Endothelial cell of umbilical vein (primary cell): ENCODE results near the gene KHDC3L. TPM values are rescaled to one million over a fixed set of nuclear protein-coding genes. Genes with fewer than 3 reads are reported as not detected.

Experiments used
- BruUV-seq: library from RNA; stranded (reverse); fragments of 400-500 nt; replicated peaks from 2 replicates; lab custom pipeline; 2021; lab: Mats Ljungman, UMichigan
- CTCF ChIA-PET: fragments of 300-600, 350-600 bp; sonication (Branson Sonifier 250); formaldehyde crosslinking; loops from one replicate; lab custom pipeline; 2021; ENCODE audit warnings: antibody characterized with exemption, inconsistent platforms; lab: Charles Lee
- POLR2A ChIA-PET: fragments of 300-600, 350-600 bp; sonication (Branson Sonifier 250); formaldehyde crosslinking; loops from one replicate; lab custom pipeline; 2021; ENCODE audit warnings: antibody characterized with exemption, inconsistent platforms; lab: Charles Lee
- DNase-seq: peaks from one replicate; pipeline ENCODE4 v3.0.0-alpha.2; 2011; ENCODE audit warnings: low read depth, low spot score
- FAIRE-seq: peaks from 2 replicates; lab custom pipeline; 2011; peaks lifted over from hg19 to GRCh38; lab: Jason Lieb, UNC
- H2AFZ ChIP-seq: 2 replicates; pipeline ENCODE4 v1.6.0; 2012; ENCODE audit warnings: low read depth, low read length, control low read depth, inconsistent platforms
- H3K27ac ChIP-seq: 2 replicates; pipeline ENCODE4 v1.5.1; 2011; ENCODE audit warnings: low read depth, mild to moderate bottlenecking, control low read depth, low read length, moderate library complexity; ENCODE audit not compliant: insufficient read depth
- H3K27me3 ChIP-seq, 2 experiments: 2 replicates each; pipeline versions ENCODE4 v1.6.0 to v1.6.1; 2011; ENCODE audit warnings: low read length in 2 of 2, mixed read lengths in 1 of 2; ENCODE audit not compliant: control insufficient read depth in 2 of 2, insufficient read depth in 2 of 2
- H3K36me3 ChIP-seq, 2 experiments: 2 replicates in 1 of 2; 3 replicates in 1 of 2; pipeline ENCODE4 v1.5.1; 2011; ENCODE audit warnings: low read length in 2 of 2, mild to moderate bottlenecking in 1 of 2, moderate library complexity in 1 of 2; ENCODE audit not compliant: control insufficient read depth in 2 of 2, insufficient read depth in 2 of 2; ENCODE audit errors: extremely low read depth in 1 of 2
- H3K4me1 ChIP-seq: 3 replicates; pipeline ENCODE4 v1.5.1; 2011; ENCODE audit warnings: mild to moderate bottlenecking, low read length; ENCODE audit not compliant: control insufficient read depth, insufficient read depth; ENCODE audit errors: extremely low read depth
- H3K4me2 ChIP-seq: 2 replicates; pipeline ENCODE4 v1.6.1; 2011; ENCODE audit warnings: low read length, control low read depth, mixed read lengths; ENCODE audit not compliant: insufficient read depth
- H3K4me3 ChIP-seq, 3 experiments: fragments of 200-600 bp in 1 of 3; sonication (generic), shearing (Covaris generic) in 1 of 3; replicated peaks in 1 of 3; 2 replicates each; pipeline ENCODE4 v1.5.1; 2011 to 2016; ENCODE audit warnings: control low read depth in 3 of 3, low read length in 3 of 3, mild to moderate bottlenecking in 2 of 3, inconsistent platforms in 1 of 3, low read depth in 1 of 3, moderate library complexity in 1 of 3; ENCODE audit not compliant: insufficient read depth in 1 of 3
- H3K79me2 ChIP-seq: 2 replicates; pipeline ENCODE4 v1.6.0; 2012; ENCODE audit warnings: low read length, inconsistent platforms; ENCODE audit not compliant: control insufficient read depth, insufficient read depth
- H3K9ac ChIP-seq: replicated peaks from 2 replicates; pipeline ENCODE3; 2011; ENCODE audit warnings: low read length, control low read depth; ENCODE audit not compliant: insufficient read depth; ENCODE audit errors: extremely low read depth
- H3K9me1 ChIP-seq: replicated peaks from 3 replicates; pipeline ENCODE4 v1.6.0; 2011; ENCODE audit warnings: mild to moderate bottlenecking, low read length; ENCODE audit not compliant: control insufficient read depth, insufficient read depth; ENCODE audit errors: extremely low read depth
- H3K9me3 ChIP-seq: replicated peaks from 2 replicates; pipeline ENCODE4 v1.5.1; 2012; ENCODE audit warnings: low read length, inconsistent platforms; ENCODE audit not compliant: control insufficient read depth, insufficient read depth
- H4K20me1 ChIP-seq: replicated peaks from 2 replicates; pipeline ENCODE3; 2011; ENCODE audit warnings: mild to moderate bottlenecking, low read length; ENCODE audit not compliant: control insufficient read depth, insufficient read depth; ENCODE audit errors: extremely low read depth
- CTCF ChIP-seq, 2 donors: IDR thresholded peaks; 1 replicate in 1 of 2; 2 replicates in 1 of 2; pipeline ENCODE4 v1.5.1; 2011; ENCODE audit warnings: low read length in 2 of 2, mild to moderate bottlenecking in 2 of 2, moderate library complexity in 2 of 2, control low read depth in 1 of 2, inconsistent platforms in 1 of 2, low read depth in 1 of 2; ENCODE audit not compliant: insufficient read depth in 1 of 2; ENCODE audit errors: extremely low read depth in 1 of 2
- FOS ChIP-seq: IDR thresholded peaks from 2 replicates; pipeline ENCODE4 v1.6.1; 2011; ENCODE audit warnings: mild to moderate bottlenecking, low read length, moderate library complexity, borderline replicate concordance; ENCODE audit not compliant: insufficient read depth
- GATA2 ChIP-seq: IDR thresholded peaks from 2 replicates; pipeline ENCODE4 v1.7.0; 2011; ENCODE audit warnings: low read depth, mild to moderate bottlenecking, moderate library complexity, mixed read lengths, low read length; ENCODE audit not compliant: insufficient read length, insufficient read depth
- JUN ChIP-seq: IDR thresholded peaks from 2 replicates; pipeline ENCODE4 v1.6.1; 2011; ENCODE audit warnings: borderline replicate concordance, low read depth; ENCODE audit not compliant: insufficient read length, insufficient read depth
- MAX ChIP-seq: IDR thresholded peaks from 2 replicates; pipeline ENCODE4 v1.6.1; 2011; ENCODE audit not compliant: insufficient read depth, insufficient read length
- MYC ChIP-seq: IDR thresholded peaks from one replicate; pipeline ENCODE4 v1.6.1; 2011; ENCODE audit warnings: mild to moderate bottlenecking, low read depth, low read length
- POLR2AphosphoS5 ChIP-seq: IDR thresholded peaks from 2 replicates; pipeline ENCODE4 v1.6.1; 2012; ENCODE audit warnings: low read depth, mild to moderate bottlenecking, control low read depth, low read length, moderate library complexity; ENCODE audit not compliant: insufficient read depth
- dilution Hi-C: fragments of 300-500 bp; cut with MboI; formaldehyde crosslinking; loops from one replicate; pipeline ENCODE4 v1.15.0; 2019; ENCODE audit warnings: low sequenced_read_pairs; ENCODE audit not compliant: extremely low pct_ligation_motif_present
- intact Hi-C: fragments of 100-400 bp; cut with micrococcal nuclease; formaldehyde crosslinking; loops from one replicate; pipeline ENCODE4 v1.10.0; 2022
- polyA plus RNA-seq, 4 experiments: library from polyadenylated mRNA; depleted of rRNA in 3 of 4; stranded (reverse) in 3 of 4; unstranded in 1 of 4; fragments of >200 nt; gene quantifications; 2 replicates each; pipeline versions ENCODE4 v1.2.1 to v1.2.3, GENCODE V29; 2011 to 2012; ENCODE audit warnings: missing spikeins in 1 of 4
- total RNA-seq: library from RNA; stranded (reverse); gene quantifications from 2 replicates; pipeline ENCODE4 v1.2.3, GENCODE V29; 2021

Gene KHDC3L
- total and polyA plus RNA-seq, 2 donors (not counting 3 experiments of a cell fraction or from before 2014, with no cell fraction given) = not detected

GRCh38 chr6:73367761-73368355, 5.4 kb downstream of the KHDC3L start:
- H3K9me3 ChIP-seq = no peaks in the 10 kb centered on the region
- no peak overlapping the region for H3K9ac ChIP-seq
- dilution Hi-C loops = no loop called here
- FAIRE-seq = no peak
- H3K27ac ChIP-seq = no peak overlapping the region
- H3K9me1 ChIP-seq = no peaks in the 10 kb centered on the region
- no peaks in the 10 kb centered on the region for H4K20me1 ChIP-seq
- H3K4me1 ChIP-seq = no peaks in the 10 kb centered on the region
- TF ChIP-seq MAX = no peak
- TF ChIP-seq JUN = no peak
- TF ChIP-seq FOS = no peak
- no peak for TF ChIP-seq CTCF (IDR thresholded peaks at IDR 0.05; ENCODE audit: extremely low read depth in 1 of 2, insufficient read depth in 1 of 2, low read depth in 1 of 2, low read length in 2 of 2)
- no peak for TF ChIP-seq GATA2
- no peak for TF ChIP-seq POLR2AphosphoS5
- no peak for TF ChIP-seq MYC
- no peaks in the 10 kb centered on the region for H3K36me3 ChIP-seq
- H3K4me3 ChIP-seq = no peak overlapping the region
- no peak overlapping the region for H2AFZ ChIP-seq
- ChIA-PET POLR2A (no interaction called here), CTCF (interaction anchor here (0.6 kb wide), 1 partner anchor 286 kb away, joined by 3 read pairs; the partner anchor contains the start of gene SLC17A5)
- intact Hi-C loops = no loop called here
- no peak for DNase-seq
- no peak overlapping the region for H3K4me2 ChIP-seq
- BruUV-seq = no TSS peak
- no peaks in the 10 kb centered on the region for H3K27me3 ChIP-seq
- no peaks in the 10 kb centered on the region for H3K79me2 ChIP-seq
